ENCODE results near the gene SLC26A8.

GRCh38 chr6:36065916-36066315, 41.5 kb upstream of the SLC26A8 start:
- TF ChIP-seq POLR2AphosphoS5 (IDR thresholded peaks at IDR 0.05; ENCODE audit: low read depth, low read length), result no peak
- TF ChIP-seq CTCF (IDR thresholded peaks at IDR 0.05), result no peak

Measured in Panc1 (cell line).